ENCODE results near the gene PIGU. TPM values are rescaled to one million over a fixed set of nuclear protein-coding genes. Genes with fewer than 3 reads are reported as not detected.

PIGU gene
- total and polyA plus RNA-seq, 2 donors (not counting 1 experiment from before 2014, with no cell fraction given): 6.4 to 42.6 TPM

DNA sequence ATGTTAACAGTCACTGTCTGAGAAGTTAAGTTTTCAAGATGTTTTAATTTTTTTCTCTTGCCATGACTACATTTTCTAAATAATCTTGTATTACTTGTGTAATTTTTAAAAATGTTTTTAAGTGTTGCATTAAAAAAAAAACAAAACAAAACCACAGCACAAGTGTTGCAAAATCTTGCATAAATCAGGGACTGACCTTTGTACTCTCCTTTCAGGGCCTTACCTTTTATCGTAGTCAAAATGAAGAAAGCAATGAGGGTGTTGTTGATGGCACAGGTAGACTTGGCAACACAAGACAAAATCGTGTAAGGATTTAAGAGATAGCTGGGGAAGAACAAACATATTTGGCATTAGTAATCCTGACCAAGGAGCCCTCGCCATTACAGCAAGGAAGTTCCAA, 42.5 kb downstream of the PIGU start:
- H2AFZ ChIP-seq (ENCODE audit: low read length): no peak overlapping the region
- H3K36me3 ChIP-seq (ENCODE audit: control insufficient read depth, insufficient read depth, low read length): no peaks in the 10 kb centered on the region
- H3K27ac ChIP-seq (ENCODE audit: insufficient read depth, low read length): no peak overlapping the region
- TF ChIP-seq EZH2 (IDR thresholded peaks at IDR 0.05; ENCODE audit: low read length, missing control alignments) (no peak), CTCF (conservative IDR thresholded peaks at IDR 0.05 in 1 of 2, IDR thresholded peaks at IDR 0.05 in 1 of 2; ENCODE audit: low read depth in 1 of 2, low read length in 2 of 2) (no peak)
- H3K4me1 ChIP-seq (ENCODE audit: control insufficient read depth, extremely low read depth, insufficient read depth, low read length): peaks cover 4% of the 10 kb centered on the region
- H3K9me3 ChIP-seq (ENCODE audit: control insufficient read depth, insufficient read depth, low read depth, low read length): no peaks in the 10 kb centered on the region
- H3K4me2 ChIP-seq (ENCODE audit: extremely low read depth, insufficient read depth, low read length): no peak overlapping the region
- no peaks in the 10 kb centered on the region for H3K79me2 ChIP-seq (ENCODE audit: control insufficient read depth, insufficient read depth, low read length)
- no peak overlapping the region for H3K4me3 ChIP-seq (replicated peaks in 1 of 4; ENCODE audit: control extremely low read depth in 1 of 4, insufficient read depth in 1 of 4, low read depth in 3 of 4, low read length in 4 of 4)
- H3K27me3 ChIP-seq (ENCODE audit: control insufficient read depth, insufficient read depth, low read length): no peaks in the 10 kb centered on the region
- no peak overlapping the region for H3K9ac ChIP-seq (ENCODE audit: insufficient read depth, low read length)
- no peaks in the 10 kb centered on the region for H4K20me1 ChIP-seq (ENCODE audit: control insufficient read depth, extremely low read depth, insufficient read depth, low read length)
- no peak for DNase-seq (ENCODE audit: low read depth in 2 of 2)

DNA sequence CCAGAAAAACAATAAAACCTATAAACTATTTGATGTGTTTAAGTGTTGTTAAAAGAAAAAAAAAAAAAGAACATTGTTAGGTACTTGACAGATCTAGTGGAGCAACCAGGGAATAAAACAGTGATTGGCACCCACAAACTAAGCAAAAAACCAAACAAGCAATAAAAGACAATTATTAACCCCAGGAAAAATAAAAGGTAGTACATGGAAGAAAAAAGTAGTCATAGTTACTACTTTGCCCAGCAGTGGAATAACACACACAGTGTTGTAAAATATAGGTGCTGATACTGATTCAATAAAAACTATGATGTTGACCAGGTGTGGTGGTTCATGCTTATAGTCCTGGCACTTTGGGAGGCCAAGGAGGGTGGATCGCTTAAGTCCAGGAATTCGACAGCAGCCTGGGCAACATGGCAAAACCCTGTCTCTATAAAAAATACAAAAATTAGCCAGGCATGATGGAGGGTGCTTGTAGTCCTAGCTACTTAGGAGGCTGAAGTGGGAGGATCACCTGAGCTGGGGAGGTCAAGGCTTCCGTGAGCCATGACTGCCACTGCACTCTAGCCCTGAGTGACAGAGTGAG, 43.9 kb downstream of the PIGU start:
- H3K4me3 ChIP-seq (replicated peaks in 1 of 4; ENCODE audit: control extremely low read depth in 1 of 4, insufficient read depth in 1 of 4, low read depth in 3 of 4, low read length in 4 of 4): no peak overlapping the region
- H3K27ac ChIP-seq (ENCODE audit: insufficient read depth, low read length): no peak overlapping the region
- H3K36me3 ChIP-seq (ENCODE audit: control insufficient read depth, insufficient read depth, low read length): no peaks in the 10 kb centered on the region
- no peaks in the 10 kb centered on the region for H3K9me3 ChIP-seq (ENCODE audit: control insufficient read depth, insufficient read depth, low read depth, low read length)
- no peaks in the 10 kb centered on the region for H3K27me3 ChIP-seq (ENCODE audit: control insufficient read depth, insufficient read depth, low read length)
- no peak overlapping the region for H3K4me2 ChIP-seq (ENCODE audit: extremely low read depth, insufficient read depth, low read length)
- no peak overlapping the region for H3K9ac ChIP-seq (ENCODE audit: insufficient read depth, low read length)
- peaks cover 2% of the 10 kb centered on the region for H3K4me1 ChIP-seq (ENCODE audit: control insufficient read depth, extremely low read depth, insufficient read depth, low read length)
- no peaks in the 10 kb centered on the region for H3K79me2 ChIP-seq (ENCODE audit: control insufficient read depth, insufficient read depth, low read length)
- H4K20me1 ChIP-seq (ENCODE audit: control insufficient read depth, extremely low read depth, insufficient read depth, low read length): no peaks in the 10 kb centered on the region
- no peak for DNase-seq (ENCODE audit: low read depth in 2 of 2)
- TF ChIP-seq EZH2 (IDR thresholded peaks at IDR 0.05; ENCODE audit: low read length, missing control alignments) (no peak), CTCF (conservative IDR thresholded peaks at IDR 0.05 in 1 of 2, IDR thresholded peaks at IDR 0.05 in 1 of 2; ENCODE audit: low read depth in 1 of 2, low read length in 2 of 2) (no peak)
- no peak overlapping the region for H2AFZ ChIP-seq (ENCODE audit: low read length)

GRCh38 chr20:34629904-34630303, 47.0 kb downstream of the PIGU start:
- Histone ChIP-seq H3K9ac (ENCODE audit: insufficient read depth, low read length) (no peak overlapping the region), H3K27ac (ENCODE audit: insufficient read depth, low read length) (no peak overlapping the region), H3K4me3 (replicated peaks in 1 of 4; ENCODE audit: control extremely low read depth in 1 of 4, insufficient read depth in 1 of 4, low read depth in 3 of 4, low read length in 4 of 4) (no peak overlapping the region), H3K36me3 (ENCODE audit: control insufficient read depth, insufficient read depth, low read length) (no peaks in the 10 kb centered on the region), H3K79me2 (ENCODE audit: control insufficient read depth, insufficient read depth, low read length) (no peaks in the 10 kb centered on the region), H3K4me2 (ENCODE audit: extremely low read depth, insufficient read depth, low read length) (no peak overlapping the region), H3K9me3 (ENCODE audit: control insufficient read depth, insufficient read depth, low read depth, low read length) (no peaks in the 10 kb centered on the region), H4K20me1 (ENCODE audit: control insufficient read depth, extremely low read depth, insufficient read depth, low read length) (no peaks in the 10 kb centered on the region), H3K27me3 (ENCODE audit: control insufficient read depth, insufficient read depth, low read length) (no peaks in the 10 kb centered on the region), H3K4me1 (ENCODE audit: control insufficient read depth, extremely low read depth, insufficient read depth, low read length) (no peaks in the 10 kb centered on the region), H2AFZ (ENCODE audit: low read length) (no peak overlapping the region)
- TF ChIP-seq CTCF (conservative IDR thresholded peaks at IDR 0.05 in 1 of 2, IDR thresholded peaks at IDR 0.05 in 1 of 2; ENCODE audit: low read depth in 1 of 2, low read length in 2 of 2) (no peak), EZH2 (IDR thresholded peaks at IDR 0.05; ENCODE audit: low read length, missing control alignments) (no peak)
- DNase-seq (ENCODE audit: low read depth in 2 of 2): no peak
